HG03196 (cell line): Measurements from ENCODE around the gene VAV1.
A peak's percentile ranks its signal among the peaks of the same experiment; 100 is the strongest.
"Not testable (repeated sequence)": the region's sequence is repeated elsewhere in the genome, so short reads cannot be mapped to it uniquely, and the experiment has no call there.

Experiments used
- ATAC-seq: cut with Tn5 transposase; IDR thresholded peaks from one replicate; pipeline ENCODE4 v1.9.1; 2021; ENCODE audit not compliant: unreplicated experiment

VAV1 gene

GRCh38 chr19:6842871-6843607 lies 70.5 kb downstream of the VAV1 start:
- ATAC-seq: no peak

DNA sequence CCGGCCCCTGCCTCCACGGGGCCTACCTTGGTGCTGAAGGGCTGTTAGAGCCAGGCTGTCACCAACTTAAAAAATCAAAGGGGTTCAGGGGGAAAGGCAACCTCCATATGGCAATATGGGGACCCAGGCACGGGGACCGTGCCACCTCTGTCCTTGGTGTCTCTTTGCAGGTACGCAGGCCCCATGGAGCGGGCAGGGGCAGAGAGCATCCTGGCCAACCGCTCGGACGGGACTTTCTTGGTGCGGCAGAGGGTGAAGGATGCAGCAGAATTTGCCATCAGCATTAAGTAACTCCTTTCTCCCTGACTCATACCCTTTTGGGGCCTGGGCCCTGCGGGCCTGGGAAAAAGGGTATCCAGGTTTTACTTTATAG lies 75.3 kb downstream of the VAV1 start:
- ATAC-seq: no peak

- no peak for ATAC-seq
These were observed 76.5 kb downstream of the VAV1 start for GRCh38 chr19:6848986-6849385.

DNA sequence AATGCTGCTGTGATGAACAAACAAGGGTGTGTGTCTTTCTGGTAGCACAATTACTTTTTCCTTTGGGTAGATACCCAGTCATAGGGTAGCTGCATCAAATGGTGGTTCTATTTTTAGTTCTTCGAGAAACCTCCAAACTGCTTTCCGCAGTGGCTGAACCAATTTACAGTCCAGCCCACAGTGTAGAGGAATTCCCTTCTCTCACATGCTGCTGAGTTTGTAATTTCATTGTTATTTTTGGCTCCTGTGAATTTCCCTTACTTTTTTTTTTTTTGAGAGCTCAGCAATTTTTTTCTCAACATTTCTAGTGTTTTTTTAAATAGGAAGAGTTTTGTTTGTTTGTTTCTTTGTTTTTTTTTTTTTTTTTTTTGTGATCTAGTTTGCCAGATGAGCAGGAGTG lies 77.4 kb downstream of the VAV1 start:
- no peak for ATAC-seq

- ATAC-seq: no peak
These were observed 78.9 kb downstream of the VAV1 start for GRCh38 chr19:6851359-6851758.

DNA sequence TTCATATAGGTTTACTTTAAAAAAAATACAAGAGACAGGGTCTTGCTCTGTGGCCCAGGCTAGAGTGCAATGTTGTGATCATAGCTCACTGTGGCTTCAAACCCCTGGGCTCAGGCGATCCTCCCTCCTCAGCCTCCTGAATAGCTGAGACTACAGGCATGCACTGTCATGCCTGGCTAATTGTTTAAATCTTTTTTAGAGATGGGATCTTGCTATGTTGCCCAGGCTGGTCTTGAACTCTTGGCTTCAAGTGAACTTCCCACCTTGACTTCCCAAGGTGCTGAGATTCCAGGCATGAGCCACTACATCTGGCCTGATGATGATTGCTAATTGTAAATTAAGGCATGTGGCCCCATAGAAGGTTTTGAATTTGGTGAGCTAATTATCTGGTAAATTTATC lies 79.5 kb downstream of the VAV1 start:
- no peak for ATAC-seq

- ATAC-seq: no peak
These were observed 81.4 kb downstream of the VAV1 start for GRCh38 chr19:6853868-6854267.

- no peak for ATAC-seq
These were observed 82.2 kb downstream of the VAV1 start for GRCh38 chr19:6854758-6855157.

DNA sequence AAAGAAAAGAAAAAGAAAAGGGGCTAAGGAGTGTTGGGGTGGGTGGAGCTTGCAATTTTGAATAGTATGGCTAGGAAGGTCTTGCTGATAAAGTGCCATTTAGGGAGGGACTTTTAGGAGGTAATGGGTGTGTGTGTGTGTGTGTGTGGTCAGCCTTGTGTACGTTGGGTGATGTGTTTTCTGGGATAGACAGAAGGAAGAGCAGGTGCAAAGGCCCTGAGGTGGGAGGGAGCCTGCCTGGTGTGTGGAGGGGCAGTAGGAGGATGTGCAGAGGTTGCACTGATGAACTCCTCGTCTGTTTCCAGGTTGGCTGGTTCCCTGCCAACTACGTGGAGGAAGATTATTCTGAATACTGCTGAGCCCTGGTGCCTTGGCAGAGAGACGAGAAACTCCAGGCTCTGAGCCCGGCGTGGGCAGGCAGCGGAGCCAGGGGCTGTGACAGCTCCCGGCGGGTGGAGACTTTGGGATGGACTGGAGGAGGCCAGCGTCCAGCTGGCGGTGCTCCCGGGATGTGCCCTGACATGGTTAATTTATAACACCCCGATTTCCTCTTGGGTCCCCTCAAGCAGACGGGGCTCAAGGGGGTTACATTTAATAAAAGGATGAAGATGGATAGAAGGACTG lies 84.4 kb downstream of the VAV1 start:
- no peak for ATAC-seq

- no peak for ATAC-seq
These were observed 89.3 kb downstream of the VAV1 start for GRCh38 chr19:6861683-6862286.

DNA sequence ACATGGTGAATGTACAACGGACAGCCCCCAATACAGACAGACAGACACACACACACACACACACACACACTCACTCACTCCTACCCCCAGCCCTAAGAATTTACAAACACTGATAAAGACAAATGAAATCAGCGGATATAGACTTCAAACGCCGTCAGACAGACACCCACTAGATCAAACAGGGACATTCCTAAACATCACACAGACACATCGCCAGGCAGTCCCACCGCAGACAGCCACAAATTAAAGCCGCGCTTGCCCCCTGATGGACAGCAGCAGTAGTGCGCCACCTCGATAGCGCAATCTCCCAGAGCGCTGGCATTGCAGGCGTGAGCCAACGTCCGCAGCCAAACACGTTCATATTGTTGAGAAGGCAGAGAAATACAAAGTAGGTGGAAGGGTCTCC lies 90.2 kb downstream of the VAV1 start:
- ATAC-seq: peak; percentile 70

DNA sequence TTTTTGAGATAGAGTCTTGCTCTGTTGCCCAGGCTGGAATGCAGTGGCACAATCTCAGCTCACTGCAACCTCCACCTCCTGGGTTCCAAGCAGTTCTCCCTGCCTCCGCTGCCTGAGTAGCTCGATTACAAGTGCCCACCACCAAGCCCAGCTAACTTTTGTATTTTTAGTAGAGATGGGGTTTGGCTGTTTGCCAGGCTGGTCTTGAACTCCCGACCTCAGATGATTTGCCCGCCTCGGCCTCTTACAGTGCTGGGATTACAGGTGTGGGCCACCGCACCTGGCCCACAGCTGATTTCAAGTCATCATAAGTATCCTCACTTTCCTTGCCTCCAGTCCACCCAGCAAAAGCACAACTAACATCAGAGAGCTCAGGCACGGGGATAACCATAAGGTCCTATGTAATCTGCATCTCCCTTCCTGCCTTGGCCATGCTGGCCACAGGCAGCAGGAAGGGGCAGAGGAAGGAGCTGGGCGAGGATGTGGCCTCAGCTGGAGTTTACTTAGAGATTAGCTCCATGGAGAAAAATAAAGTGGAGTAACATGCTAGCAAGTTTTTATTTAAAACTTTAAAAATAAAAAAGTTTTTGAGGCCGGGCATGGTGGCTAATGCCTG lies 91.9 kb downstream of the VAV1 start:
- no peak for ATAC-seq

GRCh38 chr19:6865849-6866248 lies 93.3 kb downstream of the VAV1 start:
- ATAC-seq: no peak

DNA sequence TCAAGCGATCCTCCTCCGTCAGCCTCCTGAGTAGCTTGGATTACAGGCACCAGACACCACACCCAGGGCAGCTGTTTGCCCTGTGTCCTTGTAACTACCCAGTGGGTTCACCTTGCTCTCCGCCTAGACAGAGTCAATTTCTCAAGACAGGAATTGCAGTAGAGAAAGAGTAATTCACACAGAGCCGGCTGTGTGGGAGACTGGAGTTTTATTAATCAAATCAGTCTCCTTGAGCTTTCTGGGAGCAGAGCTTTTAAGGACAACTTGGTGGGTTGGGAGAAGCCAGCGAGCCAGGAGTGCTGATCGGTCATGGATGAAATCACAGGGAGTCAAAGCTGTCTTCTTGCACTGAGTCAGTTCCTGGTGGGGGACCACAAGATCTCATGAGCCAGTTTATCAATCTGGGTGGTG lies 94.2 kb downstream of the VAV1 start:
- ATAC-seq: no peak

DNA sequence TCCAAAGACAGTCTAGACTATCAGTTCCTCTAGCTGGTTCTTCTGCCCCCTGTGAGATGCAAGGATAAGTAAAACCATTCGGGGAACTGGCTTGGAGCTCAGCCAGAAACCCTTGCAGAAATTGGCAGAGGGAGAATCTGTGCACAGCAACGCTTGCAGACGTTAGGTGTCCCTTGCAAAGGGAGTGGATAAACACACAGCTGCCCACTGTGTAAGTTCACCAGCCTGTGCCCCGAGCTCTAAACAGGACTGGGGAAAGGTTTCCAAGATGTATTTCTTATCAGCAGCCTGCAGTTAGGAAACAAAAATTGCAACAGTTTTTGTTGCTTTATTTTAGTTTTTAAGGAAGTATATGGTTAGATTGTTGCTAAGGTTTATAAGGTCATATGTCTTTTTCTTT lies 95.8 kb downstream of the VAV1 start:
- ATAC-seq: no peak

DNA sequence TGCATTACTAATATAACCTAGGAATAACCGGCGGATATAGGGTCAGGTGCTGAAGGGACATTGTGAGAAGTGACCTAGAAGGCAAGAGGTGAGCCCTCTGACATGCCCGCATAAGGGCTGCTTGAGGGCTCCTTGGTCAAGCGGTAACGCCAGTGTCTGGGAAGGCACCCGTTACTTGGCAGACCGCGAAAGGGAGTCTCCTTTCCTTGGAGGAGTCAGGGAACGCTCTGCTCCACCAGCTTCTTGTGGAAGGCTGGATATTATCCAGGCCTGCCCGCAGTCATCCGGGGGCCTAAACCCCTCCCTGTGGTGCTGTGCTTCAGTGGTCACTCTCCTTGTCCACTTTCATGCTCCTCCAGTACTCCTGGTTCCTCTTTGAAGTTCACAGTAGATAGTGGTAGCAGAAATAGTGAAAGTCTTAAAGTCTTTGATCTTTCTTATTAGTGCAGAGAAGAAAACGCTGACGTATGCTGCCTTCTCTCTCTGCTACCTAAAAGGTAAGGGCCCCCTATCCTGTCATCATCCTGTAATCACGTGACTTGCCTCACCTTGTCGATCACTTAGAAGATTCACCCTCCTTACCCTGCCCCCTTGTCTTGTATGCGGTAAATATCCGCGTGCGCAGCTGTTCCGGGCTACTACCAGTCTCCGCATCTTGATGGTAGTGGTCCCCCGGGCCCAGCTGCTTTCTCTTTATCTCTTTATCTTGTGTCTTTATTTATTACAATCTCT lies 96.8 kb downstream of the VAV1 start:
- not testable (repeated sequence) for ATAC-seq

DNA sequence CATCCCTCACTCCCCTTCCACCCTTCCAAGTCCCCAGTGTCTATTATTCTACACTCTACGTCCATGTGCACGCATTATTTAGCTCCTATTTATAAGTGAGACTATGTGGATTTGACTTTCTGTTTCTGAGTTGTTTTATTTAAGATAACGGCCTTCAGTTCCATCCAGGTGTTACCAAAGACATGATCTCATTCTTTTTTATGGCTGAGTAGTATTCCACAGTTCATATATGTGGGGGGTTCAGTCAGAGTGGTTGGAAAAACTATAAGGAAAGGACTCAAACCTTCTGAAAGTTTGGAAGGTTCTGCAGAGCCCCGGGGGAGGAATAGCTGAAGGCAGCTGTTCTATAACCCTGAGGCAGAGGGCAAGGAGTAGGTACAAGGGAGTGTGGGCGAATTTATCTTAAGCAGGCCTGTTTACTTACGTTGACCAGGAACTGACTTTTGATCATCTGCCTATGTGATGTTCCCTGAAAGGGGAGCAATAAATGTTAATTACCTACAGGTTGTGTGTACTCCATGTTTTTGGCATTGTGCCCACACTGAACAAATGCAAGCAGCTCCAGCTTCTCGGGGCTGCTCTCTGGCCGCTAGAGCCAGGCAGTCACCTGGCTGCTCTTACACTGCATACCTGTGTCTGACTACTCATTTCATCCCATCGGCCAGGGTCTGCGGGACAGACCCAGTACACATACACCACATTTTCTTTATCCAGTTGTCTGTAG lies 101.4 kb downstream of the VAV1 start:
- ATAC-seq: no peak

GRCh38 chr19:6875218-6875617 lies 102.7 kb downstream of the VAV1 start:
- no peak for ATAC-seq

- no peak for ATAC-seq
These were observed 104.2 kb downstream of the VAV1 start for GRCh38 chr19:6876748-6877147.

- no peak for ATAC-seq
These were observed 105.3 kb downstream of the VAV1 start for GRCh38 chr19:6877766-6878165.
